IPS-18a (cell line): Measurements from ENCODE around the gene KMT2B.
"Not testable (repeated sequence)": the region's sequence is repeated elsewhere in the genome, so short reads cannot be mapped to it uniquely, and the experiment has no call there.

Experiments
- H3K27ac ChIP-seq: one replicate; pipeline ENCODE4 v1.5.1; 2013; ENCODE audit warnings: low read length
- H3K27me3 ChIP-seq: one replicate; pipeline ENCODE4 v1.6.1; 2013; ENCODE audit warnings: mild to moderate bottlenecking, low read length; ENCODE audit not compliant: control insufficient read depth, insufficient read depth
- H3K36me3 ChIP-seq: one replicate; pipeline ENCODE4 v1.6.1; 2013; ENCODE audit warnings: low read depth, low read length; ENCODE audit not compliant: control insufficient read depth
- H3K4me1 ChIP-seq: one replicate; pipeline ENCODE4 v1.6.1; 2013; ENCODE audit warnings: low read depth, low read length; ENCODE audit not compliant: control insufficient read depth
- H3K4me3 ChIP-seq: one replicate; pipeline ENCODE4 v1.5.1; 2013; ENCODE audit warnings: low read length
- H3K9ac ChIP-seq: one replicate; pipeline ENCODE4 v1.6.1; 2013; ENCODE audit warnings: mild to moderate bottlenecking, low read length, moderate library complexity
- H3K9me3 ChIP-seq: one replicate; pipeline ENCODE4 v1.6.1; 2013; ENCODE audit warnings: low read depth, low read length; ENCODE audit not compliant: control insufficient read depth

KMT2B gene

GRCh38 chr19:35722461-35722860, 4.7 kb downstream of the KMT2B start:
- no peak overlapping the region for H3K4me3 ChIP-seq
- H3K4me1 ChIP-seq = no peaks in the 10 kb centered on the region
- no peaks in the 10 kb centered on the region for H3K27me3 ChIP-seq
- peaks cover 58% of the 10 kb centered on the region for H3K36me3 ChIP-seq
- no peak overlapping the region for H3K9ac ChIP-seq
- H3K9me3 ChIP-seq = no peaks in the 10 kb centered on the region
- H3K27ac ChIP-seq = no peak overlapping the region

DNA sequence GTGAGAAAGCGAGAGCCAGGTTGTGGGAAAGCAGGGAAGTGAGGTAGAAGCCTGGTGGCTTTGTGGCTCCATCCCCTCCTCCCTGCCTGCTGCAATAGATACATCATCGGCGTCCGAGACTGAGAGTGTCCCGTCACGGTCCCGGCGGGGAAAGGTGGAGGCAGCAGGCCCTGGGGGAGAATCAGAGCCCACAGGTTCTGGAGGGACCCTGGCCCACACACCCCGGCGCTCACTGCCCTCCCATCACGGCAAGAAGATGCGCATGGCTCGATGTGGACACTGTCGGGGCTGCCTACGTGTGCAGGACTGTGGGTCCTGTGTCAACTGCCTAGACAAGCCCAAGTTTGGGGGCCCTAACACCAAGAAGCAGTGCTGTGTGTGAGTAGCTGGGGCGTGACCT, 5.1 kb downstream of the KMT2B start:
- no peak overlapping the region for H3K9ac ChIP-seq
- H3K36me3 ChIP-seq = peaks cover 62% of the 10 kb centered on the region
- no peak overlapping the region for H3K4me3 ChIP-seq
- H3K9me3 ChIP-seq = no peaks in the 10 kb centered on the region
- H3K27me3 ChIP-seq = no peaks in the 10 kb centered on the region
- H3K27ac ChIP-seq = no peak overlapping the region
- no peaks in the 10 kb centered on the region for H3K4me1 ChIP-seq

DNA sequence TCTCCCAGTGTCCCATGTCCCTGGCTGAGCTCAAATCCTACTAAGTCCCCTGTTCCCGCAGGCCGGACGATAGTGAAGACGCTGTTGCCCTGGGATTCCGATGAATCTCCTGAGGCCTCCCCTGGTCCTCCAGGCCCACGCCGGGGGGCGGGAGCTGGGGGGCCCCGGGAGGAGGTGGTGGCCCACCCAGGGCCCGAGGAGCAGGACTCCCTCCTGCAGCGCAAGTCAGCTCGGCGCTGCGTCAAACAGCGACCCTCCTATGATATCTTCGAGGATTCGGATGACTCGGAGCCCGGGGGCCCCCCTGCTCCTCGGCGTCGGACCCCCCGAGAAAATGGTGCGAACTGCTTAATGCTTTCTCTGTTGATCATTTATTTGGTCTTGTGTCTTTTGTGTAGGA, 5.9 kb downstream of the KMT2B start:
- Histone ChIP-seq H3K4me3 (no peak overlapping the region), H3K4me1 (no peaks in the 10 kb centered on the region), H3K27ac (no peak overlapping the region), H3K27me3 (no peaks in the 10 kb centered on the region), H3K36me3 (peaks cover 68% of the 10 kb centered on the region), H3K9ac (no peak overlapping the region), H3K9me3 (no peaks in the 10 kb centered on the region)

GRCh38 chr19:35724132-35724531, 6.3 kb downstream of the KMT2B start:
- not testable (repeated sequence) for H3K9me3 ChIP-seq
- peaks cover 73% of the 10 kb centered on the region for H3K36me3 ChIP-seq

DNA sequence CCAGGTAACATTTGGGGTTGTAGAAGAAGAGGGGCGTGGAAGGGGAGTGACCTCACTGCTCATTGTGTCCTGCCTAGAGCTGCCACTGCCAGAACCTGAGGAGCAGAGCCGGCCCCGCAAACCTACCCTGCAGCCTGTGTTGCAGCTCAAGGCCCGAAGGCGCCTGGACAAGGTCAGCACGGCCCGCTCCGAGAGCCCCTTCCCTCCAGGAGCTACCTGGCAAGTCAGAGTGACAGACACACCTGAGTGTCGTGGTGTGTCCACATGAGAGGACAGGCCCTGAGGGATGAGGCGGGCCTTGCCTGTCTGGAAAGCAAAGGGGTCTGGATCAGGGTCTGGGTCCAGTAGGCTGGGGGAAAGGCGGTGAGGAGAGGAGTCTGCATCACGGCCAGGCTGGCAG, 6.8 kb downstream of the KMT2B start:
- Histone ChIP-seq H3K27me3 (no peaks in the 10 kb centered on the region), H3K9ac (no peak overlapping the region), H3K4me3 (no peak overlapping the region), H3K27ac (no peak overlapping the region), H3K9me3 (no peaks in the 10 kb centered on the region), H3K4me1 (no peaks in the 10 kb centered on the region), H3K36me3 (peaks cover 77% of the 10 kb centered on the region)

More at GRCh38 chr19:35724132-35724531, 6.3 kb downstream of the KMT2B start:
- not testable (repeated sequence) for H3K27me3 ChIP-seq, H3K9ac ChIP-seq, H3K4me1 ChIP-seq, H3K27ac ChIP-seq, H3K4me3 ChIP-seq

GRCh38 chr19:35725216-35725861, 7.5 kb downstream of the KMT2B start:
- Histone ChIP-seq H3K27me3 (no peaks in the 10 kb centered on the region), H3K4me3 (no peak overlapping the region), H3K36me3 (peaks cover 85% of the 10 kb centered on the region), H3K9me3 (no peaks in the 10 kb centered on the region), H3K4me1 (no peaks in the 10 kb centered on the region), H3K27ac (no peak overlapping the region), H3K9ac (no peak overlapping the region)

- Histone ChIP-seq H3K27ac (no peak overlapping the region), H3K4me3 (no peak overlapping the region), H3K27me3 (no peaks in the 10 kb centered on the region), H3K36me3 (peaks cover 97% of the 10 kb centered on the region), H3K9ac (no peak overlapping the region), H3K9me3 (no peaks in the 10 kb centered on the region), H3K4me1 (no peaks in the 10 kb centered on the region)
These were observed 9.5 kb downstream of the KMT2B start for GRCh38 chr19:35727053-35727955.

DNA sequence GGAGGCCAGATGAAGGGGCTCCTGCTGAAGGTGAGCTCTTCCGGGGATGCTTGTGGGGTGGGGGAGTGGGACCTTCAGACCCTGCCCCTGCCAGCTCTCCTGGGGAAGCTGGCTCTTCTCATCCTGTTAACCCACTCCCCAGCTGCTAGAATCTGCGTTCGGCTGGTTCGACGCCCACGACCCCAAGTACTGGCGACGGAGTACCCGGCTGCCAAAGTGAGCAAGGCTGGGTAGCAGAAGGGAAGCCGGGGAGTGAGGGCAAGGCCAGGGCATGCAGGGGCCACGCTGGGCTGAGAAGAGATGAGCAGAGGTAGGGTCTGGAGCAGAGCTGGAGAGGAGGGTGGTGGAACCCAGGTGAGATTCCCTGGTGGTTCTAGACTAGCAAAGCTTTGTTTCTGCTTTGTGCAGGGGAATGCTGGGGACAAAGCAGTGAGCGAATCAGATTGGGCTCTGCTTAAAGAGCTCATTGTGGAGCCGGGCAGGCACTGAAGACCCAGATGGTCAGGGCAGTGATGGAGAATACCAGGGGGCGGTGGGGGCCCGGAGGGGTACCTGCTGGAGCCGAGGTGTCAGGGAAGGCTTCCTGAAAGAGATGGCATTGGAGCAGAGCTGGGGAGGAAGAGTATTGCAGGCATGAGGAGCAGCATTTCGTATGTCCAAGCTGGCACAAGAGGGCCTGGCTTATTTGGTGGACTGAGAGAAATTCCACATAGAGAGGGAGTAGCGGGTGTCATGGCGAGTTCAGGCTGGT, 10.3 kb downstream of the KMT2B start:
- Histone ChIP-seq H3K27me3 (no peaks in the 10 kb centered on the region), H3K4me3 (no peak overlapping the region), H3K27ac (no peak overlapping the region), H3K4me1 (no peaks in the 10 kb centered on the region), H3K9me3 (no peaks in the 10 kb centered on the region), H3K9ac (no peak overlapping the region), H3K36me3 (peaks cover 93% of the 10 kb centered on the region)

DNA sequence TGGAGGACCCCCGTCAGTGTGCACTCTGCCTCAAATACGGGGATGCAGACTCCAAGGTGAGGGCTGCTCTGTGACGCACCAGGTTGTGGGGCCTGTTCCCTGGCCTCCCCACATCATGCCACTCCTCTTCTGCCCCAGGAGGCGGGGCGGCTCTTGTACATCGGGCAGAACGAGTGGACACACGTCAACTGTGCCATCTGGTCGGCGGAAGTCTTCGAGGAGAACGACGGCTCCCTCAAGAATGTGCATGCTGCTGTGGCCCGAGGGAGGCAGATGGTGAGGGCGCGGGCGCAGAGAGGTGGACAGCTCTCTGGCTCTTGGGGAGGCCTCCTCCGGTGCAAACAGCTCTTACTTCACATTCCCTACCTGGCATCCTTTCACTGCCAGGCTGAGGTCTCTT, 11.2 kb downstream of the KMT2B start:
- no peak overlapping the region for H3K27ac ChIP-seq
- no peak overlapping the region for H3K9ac ChIP-seq
- no peaks in the 10 kb centered on the region for H3K27me3 ChIP-seq
- H3K36me3 ChIP-seq = peaks cover 91% of the 10 kb centered on the region
- no peak overlapping the region for H3K4me3 ChIP-seq
- no peaks in the 10 kb centered on the region for H3K9me3 ChIP-seq
- H3K4me1 ChIP-seq = no peaks in the 10 kb centered on the region

- Histone ChIP-seq H3K36me3 (peaks cover 87% of the 10 kb centered on the region), H3K4me3 (no peak overlapping the region), H3K9me3 (no peaks in the 10 kb centered on the region), H3K9ac (no peak overlapping the region), H3K27ac (no peak overlapping the region), H3K4me1 (no peaks in the 10 kb centered on the region), H3K27me3 (no peaks in the 10 kb centered on the region)
These were observed 12.0 kb downstream of the KMT2B start for GRCh38 chr19:35729763-35730162.

DNA sequence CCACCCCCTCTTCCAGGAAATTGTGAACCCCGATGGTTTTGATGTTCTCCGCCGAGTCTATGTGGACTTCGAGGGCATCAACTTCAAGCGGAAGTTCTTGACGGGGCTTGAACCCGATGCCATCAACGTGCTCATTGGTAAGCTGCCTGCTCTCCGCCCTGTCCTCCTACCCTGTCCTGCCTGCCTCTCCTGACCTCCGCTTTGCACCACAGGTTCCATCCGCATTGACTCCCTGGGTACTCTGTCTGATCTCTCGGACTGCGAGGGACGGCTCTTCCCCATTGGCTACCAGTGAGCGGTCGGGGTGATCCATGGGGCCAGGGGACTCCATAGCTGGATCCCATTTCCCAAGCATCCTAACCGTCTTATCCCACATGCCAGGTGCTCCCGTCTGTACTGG, 12.5 kb downstream of the KMT2B start:
- Histone ChIP-seq H3K9ac (no peak overlapping the region), H3K27me3 (no peaks in the 10 kb centered on the region), H3K36me3 (peaks cover 81% of the 10 kb centered on the region), H3K27ac (no peak overlapping the region), H3K4me1 (no peaks in the 10 kb centered on the region), H3K9me3 (no peaks in the 10 kb centered on the region), H3K4me3 (no peak overlapping the region)
